GM23338 (cell line): ENCODE measurements around the gene ZBTB39.
A peak's percentile ranks its signal among the peaks of the same experiment; 100 is the strongest.

ENCODE experiments used
- CTCF ChIP-seq, 2 experiments: fragments of 200-600 bp in 1 of 2; sonication (generic) in 1 of 2; conservative IDR thresholded peaks; 2 replicates each; pipeline versions ENCODE4 v1.5.1 to v1.6.1; 2016 to 2017; ENCODE audit warnings: antibody characterized with exemption in 2 of 2, low read depth in 2 of 2, mild to moderate bottlenecking in 2 of 2, moderate library complexity in 1 of 2
- EZH2 ChIP-seq: fragments of 200-600 bp; sonication (generic); IDR thresholded peaks from one replicate; pipeline ENCODE4 v1.8.0; 2017; ENCODE audit warnings: antibody characterized with exemption, mild to moderate bottlenecking, low read depth; ENCODE audit not compliant: unreplicated experiment
- POLR2AphosphoS5 ChIP-seq: IDR thresholded peaks from 2 replicates; pipeline ENCODE4 v1.6.1; 2016; ENCODE audit warnings: antibody characterized with exemption, low read depth

- TF ChIP-seq EZH2 (no peak), CTCF (conservative IDR thresholded peaks at IDR 0.05; ENCODE audit: low read depth in 2 of 2) (peak in 1 of 2 experiments; percentile 15; a peak in 1 of 4 replicates), POLR2AphosphoS5 (no peak)
These were observed 12.1 kb downstream of the ZBTB39 start for GRCh38 chr12:56994231-56994746.
